ENCODE data around the gene FAM110A.
"Not testable (repeated sequence)": the region's sequence is repeated elsewhere in the genome, so short reads cannot be mapped to it uniquely, and the experiment has no call there.

The FAM110A gene

DNA sequence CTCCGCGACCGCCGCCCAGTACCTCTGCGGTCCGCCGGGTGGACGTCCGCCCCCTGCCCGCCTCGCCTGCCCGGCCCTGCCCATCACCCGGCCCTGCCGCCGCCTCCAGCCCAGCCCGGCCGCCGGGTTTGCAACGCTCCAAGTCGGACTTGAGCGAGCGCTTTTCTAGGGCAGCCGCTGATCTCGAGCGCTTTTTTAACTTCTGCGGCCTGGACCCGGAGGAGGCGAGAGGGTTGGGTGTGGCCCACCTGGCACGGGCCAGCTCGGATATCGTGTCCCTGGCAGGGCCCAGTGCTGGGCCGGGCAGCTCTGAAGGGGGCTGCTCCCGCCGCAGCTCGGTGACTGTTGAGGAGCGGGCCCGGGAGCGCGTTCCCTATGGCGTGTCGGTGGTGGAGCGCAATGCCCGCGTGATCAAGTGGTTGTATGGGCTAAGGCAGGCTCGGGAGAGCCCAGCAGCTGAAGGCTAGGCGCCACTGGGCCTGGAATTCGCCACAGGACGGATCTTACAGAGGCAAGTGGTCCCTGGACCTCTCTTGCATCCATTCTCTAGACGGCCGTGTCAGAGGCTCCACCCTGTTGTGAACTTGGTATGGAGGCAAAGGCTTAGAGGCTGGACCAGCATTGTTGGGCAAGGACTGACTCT is 11.8 kb downstream of the FAM110A start:
- no peak for DNase-seq

DNA sequence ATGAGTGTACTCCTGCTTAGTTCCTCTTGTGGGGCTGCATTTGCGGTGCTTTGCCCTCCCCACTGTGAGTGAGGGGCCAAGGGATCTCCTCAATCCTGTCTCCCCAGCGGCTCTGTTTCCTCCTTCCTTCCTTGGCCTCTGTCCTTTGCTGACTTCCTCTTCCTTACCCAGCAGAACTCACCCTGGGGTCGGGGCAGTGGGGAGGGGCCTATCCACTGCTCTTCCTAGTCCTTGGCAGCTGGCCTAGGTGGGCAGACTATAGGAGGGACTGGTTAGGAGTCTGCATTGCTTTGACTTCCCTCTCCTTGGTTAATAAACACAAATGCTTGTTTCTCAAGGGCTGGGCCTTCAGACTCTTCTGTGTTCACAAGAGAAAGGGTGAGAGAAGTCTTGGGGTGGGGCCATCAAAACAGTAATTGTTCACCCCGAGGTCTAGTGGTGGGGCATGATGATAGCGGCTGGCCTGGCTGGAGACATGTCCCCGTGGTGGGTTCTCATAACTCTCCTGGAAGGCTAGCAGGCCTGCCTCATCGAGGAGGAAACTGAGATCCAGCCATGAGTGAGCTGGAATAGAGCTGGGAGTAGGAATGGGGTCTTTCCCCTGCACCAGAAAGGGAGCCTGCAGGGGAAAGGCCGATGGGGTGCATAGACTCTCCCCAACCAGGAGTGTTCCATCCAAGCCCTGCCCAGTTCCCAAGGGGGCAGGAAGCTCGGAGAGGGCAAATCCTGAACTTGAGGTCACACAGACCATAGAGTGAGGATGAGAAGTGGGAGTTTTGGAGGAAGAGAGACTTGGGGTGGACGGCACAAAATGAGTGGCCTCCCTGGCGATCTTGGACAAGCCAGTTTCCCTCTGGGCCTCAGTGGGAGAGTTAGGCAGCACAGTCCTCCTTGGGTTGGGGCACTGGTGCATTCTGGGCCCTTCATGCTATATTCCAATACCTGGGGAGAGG is 12.7 kb downstream of the FAM110A start:
- no peak for DNase-seq

DNA sequence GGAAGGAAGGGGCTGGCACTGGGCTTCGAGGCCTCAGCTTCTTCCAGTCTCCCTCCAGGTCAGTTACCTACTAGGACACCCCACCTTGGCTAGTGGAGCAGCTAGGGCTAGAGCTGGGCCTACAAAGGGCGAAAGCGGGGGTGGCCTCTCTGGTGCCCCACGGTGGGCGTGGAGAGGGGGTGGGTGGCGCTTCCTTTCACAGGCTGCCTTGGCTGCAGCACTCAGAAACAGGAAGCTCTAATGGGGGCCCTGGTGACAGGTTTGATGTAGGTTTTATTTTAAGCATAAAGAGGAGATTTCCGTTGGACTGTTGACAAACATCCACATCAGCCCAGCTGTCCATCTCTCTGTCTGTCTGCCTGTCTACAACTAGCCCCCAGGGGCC is 13.4 kb downstream of the FAM110A start:
- no peak for DNase-seq

DNA sequence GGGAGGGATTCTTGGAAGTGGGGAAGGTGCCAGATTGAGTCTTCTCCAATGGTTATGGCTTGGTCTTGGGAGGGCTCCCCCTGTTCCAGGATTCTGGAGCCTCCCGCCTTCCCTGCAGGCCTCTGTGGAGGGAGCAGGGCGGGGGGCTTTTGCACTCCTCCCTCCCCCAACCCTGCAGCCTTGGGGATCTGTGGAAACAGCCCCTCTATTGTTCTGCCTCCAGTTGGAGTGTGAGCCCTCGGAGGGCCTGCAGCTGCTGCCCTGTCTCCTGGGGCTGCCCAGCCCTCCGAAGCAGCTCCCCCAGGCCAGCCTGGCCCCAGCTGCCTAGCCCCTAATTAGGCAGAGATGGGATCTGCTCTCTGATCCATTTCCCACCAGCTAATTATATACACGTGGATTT is 14.7 kb downstream of the FAM110A start:
- peak in 2 of 3 experiments; percentile 35 to 42 for DNase-seq

DNA sequence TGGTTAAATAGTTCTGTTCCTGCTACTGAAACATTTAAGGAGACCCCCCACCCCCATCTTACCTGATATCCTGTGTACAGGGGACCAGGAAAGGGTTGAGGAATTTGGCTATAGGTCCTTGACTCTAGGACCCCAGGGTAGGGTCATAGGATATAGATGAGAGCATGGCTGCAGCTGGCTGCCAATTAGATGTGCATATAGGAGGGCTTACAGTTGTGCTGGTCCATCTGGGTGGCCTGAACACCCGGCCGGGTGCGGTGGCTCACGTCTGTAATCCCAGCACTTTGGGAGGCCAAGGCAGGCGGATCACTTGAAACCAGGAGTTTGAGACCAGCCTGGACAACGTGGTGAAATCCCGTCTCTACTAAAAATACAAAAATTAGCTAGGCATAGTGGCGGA is 15.2 kb downstream of the FAM110A start:
- not testable (repeated sequence) for DNase-seq

DNA sequence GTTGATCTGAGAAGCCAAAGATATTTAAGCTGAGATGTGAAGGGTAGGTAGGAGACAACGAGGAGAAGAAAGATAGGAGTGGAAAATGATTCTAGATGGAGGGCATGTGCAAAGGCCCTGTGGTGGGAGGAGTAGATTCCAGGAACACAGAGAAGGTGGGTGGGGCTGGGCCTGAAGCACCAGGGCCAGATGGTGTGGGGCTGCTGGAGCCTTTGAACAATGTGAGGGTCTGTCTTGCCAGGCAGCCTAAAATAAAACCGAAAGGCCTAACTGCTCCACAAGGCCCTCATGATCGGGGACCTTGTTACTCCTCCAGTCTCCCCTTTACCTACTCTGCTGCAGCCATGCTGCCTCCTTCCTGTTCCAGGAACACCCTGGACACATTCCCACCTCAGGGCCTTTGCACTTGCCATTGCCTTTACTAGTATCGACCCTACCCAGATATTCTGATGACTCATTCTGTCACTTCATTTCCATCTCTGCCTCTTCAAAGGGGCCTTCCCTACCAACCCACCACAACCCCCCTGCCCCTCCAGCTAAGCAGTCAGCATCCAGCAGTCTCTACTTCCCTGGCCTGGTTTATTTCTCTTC is 20.0 kb downstream of the FAM110A start:
- DNase-seq: no peak

DNA sequence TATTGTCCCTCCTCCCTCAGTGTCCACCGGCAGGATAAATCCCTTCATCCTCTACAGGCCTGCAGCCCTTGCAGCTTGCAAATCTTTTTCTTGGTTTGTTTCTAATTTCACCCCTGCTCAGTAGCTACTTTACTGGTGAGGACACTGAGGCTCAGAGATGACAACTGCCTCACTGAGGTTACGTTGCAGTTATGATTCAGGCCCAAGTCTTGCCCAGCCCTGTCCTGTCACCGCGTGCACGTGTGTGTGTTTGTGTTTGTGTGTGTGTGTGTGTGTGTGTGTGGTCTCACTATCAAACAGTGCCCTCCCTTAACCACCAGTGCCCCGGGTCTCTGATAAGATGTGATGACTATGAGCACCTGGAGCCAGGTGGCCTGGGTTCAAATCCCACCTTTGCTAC is 21.1 kb downstream of the FAM110A start:
- DNase-seq: no peak

DNA sequence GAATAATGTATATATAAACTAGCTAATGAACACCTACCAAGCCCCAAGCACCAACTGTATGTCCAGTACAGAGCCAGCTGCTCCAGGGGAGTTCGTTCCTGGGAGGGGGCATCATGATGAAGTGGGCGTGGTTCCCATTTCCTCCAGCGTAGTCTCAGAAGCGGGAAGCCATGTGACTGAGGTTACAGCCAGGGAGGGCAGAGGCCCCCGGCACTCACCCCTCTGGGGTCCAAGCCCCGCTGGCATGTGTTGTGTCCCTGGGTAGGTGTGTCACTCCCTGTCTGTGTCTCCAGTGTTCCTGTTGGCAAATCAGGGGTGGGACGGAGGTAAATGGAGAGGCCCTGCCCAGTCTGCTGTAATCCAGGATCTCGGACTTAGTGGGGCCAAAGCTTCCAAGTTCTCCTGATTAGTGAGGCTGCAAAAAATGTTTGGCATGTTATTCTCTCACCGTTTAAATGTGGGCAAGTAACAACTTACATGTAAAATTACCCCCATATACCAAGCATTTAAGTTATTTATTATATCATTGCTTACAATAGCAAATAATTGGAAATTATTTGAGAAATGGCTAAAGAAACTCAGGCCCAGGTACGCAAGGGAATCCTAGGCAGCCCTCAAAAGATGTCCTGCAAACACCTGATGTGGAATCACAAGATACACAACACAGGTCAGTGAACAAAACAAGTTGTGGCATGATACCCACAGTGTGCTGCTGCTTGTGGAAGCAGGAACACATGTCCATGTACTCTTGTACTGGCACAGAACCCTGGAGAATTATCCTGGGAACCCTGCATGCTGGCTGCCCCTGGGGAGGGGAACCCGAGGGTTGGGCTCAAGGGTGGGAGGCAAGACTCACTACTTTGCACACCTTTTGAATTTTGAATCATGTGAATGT is 22.2 kb downstream of the FAM110A start:
- no peak for DNase-seq

DNA sequence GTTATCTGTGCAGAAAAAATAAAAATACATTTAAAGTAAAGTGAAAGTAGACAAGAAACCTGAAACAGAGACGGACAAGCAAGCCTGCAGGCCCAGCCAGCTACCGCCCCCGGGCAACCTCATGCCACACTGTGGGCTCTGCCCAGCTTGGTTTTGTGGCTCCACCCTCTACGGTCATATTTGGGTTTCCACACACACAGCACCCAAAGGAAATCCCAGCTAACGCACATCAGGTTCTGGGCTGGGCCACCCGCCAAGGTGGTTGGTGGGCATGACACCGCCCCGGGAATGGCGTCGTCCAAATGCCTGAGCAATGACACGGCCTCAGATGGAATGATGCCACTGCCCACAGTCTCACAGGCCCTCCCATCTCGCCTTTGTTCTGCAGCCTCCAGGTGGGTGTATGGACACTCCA is 22.9 kb downstream of the FAM110A start:
- DNase-seq: no peak

DNA sequence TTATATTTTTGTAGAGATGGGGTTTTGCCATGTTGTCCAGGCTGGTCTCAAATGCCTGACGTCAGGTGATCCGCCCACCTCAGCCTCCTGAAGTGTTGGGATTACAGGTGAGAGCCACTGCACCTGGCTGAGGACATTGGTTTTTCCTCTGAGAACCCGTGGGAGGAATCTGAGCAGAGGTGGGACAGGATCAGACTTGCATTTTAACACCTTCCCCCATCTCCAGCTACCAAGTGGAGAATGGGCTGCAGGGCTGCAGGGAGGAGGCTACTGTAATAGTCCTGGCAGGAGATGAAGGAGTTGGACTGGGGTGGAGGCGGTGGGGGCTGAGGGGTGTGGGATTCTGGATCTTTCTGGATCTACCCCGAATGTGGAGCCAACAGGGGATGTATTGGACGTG is 24.5 kb downstream of the FAM110A start:
- no peak for DNase-seq

DNA sequence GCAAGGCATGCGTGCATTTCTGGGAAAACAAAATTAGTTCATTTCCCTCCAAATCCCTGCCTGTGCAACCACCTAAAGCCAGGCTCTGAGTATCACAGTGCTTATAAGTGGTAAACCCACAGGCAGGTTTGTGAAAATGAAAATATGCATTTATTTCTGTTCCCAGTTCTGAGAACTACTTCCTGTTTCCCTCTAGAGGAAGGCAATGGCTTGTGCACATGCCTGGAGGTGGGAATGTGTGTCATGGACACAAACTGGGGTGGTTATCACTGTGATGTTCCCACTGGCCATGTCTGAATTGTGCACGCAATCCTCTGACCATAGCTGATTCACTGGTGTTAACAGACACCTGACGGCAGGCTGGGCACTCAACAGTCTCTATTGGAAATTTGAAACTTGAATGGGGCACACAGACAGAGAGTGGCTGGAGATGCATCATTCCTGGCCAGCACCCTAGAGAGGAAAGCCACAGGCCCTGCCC is 26.3 kb downstream of the FAM110A start:
- DNase-seq: no peak

DNA sequence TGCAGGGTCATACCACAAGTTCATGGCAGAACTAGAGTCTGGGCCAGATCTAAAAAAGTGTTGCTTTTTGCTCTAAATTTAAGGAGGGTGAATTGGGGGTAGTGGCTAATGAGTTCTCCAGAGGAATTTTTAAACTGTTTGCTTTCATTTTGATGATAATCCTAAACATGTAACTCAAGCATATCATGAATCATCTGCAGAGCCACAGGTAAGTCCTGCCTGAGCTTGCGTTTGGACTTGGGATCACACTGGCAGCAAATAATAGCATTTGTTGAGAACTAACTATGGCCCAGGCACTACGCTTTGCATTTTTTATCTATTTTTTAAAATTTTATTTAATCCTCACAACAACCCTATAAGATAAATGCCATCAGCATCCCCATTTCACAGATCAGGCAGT is 27.4 kb downstream of the FAM110A start:
- no peak for DNase-seq

DNA sequence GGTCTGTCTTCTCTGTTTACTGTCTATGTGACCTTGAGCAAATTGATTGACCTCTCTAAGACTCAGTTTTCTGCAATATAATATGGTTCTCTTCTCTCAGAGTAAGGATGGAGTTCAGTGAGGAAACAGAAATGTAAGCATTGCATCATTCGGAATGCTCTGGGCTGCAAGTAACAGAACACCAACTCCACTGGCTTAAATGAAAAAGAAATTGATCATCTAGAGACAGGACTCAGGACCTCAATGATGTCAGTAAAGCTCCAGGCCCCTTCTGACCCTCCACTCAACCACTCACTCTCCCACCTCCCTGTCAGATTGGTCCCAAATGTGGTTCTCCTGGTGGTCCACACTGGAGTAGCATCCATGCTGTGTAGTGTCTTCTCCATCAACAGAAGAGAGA is 31.9 kb downstream of the FAM110A start:
- DNase-seq: no peak

DNA sequence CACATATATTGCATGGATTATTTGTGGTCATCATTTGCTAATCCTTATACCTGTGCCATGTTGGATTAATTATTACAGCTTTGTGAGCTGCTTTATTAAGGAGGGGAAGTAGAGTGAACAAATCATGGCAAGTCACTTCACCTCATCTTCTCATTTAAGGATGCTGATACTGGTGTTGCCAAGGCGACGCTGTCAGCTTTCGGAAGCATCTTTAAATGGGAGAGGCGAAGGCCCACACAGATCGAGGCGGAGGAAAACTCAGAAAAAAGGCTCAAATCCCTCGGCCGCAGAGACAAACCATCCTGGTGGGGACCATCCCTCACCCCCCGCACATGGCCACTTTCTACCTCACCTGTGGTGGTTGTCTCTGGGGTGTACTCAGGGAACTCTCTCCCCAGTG is 34.8 kb downstream of the FAM110A start:
- DNase-seq: no peak

DNA sequence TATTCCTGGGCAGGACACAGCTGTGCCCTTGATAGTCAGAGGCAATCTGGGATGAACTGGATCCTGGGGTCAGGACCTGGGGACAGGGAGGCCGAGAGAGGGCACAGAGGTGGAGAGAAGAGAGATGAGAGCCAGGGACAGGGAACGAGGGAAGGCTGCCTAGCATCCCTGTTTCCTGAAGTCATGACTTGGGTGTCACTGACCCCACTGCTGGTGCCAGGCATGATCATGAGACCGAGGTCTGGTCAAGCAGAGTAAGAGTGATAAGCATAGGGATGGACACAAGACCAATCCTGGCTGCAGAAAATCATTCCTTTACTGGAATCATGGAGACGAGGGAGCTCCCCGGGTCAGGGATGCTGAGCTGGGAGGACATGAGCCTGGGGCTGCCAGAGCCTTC is 36.1 kb downstream of the FAM110A start:
- no peak for DNase-seq

DNA sequence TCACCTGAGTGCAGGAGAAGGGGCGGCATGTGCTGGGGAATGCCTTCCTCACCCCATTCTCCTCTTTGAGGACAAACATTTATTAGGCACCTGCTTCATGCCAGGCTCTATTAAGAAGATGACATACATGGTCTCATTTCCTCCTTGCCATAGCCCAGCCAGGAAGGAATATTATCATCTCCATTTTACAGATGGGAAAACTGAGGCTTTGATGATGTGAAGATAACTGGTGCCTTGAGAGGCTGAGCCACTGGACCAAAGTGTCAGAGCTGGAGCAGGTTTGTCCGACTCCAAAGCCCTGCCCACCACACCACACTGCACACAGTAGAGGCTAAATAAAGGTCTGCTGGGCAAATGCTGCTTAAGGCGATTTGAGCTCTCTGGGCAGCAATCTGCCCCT is 37.2 kb downstream of the FAM110A start:
- DNase-seq: no peak

DNA sequence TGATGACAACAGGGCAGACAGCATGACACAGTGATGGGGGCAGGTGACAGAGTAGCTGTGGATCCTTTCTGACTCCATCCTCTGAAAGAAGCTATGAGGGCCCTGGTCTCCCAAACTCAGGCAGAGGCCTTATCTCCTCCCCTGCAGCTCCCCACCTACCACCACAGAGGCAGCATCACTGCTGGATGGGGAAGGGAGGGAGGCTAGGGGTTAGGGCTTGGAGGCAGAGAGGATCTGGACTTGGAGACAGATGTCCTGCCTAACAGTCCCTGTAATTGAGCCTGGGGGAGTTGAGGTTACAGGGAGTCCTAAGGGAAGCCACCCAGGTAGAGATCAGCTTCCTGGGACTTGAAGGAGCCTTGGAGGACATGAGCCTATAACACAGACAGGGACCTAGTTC is 37.9 kb downstream of the FAM110A start:
- DNase-seq: no peak

DNA sequence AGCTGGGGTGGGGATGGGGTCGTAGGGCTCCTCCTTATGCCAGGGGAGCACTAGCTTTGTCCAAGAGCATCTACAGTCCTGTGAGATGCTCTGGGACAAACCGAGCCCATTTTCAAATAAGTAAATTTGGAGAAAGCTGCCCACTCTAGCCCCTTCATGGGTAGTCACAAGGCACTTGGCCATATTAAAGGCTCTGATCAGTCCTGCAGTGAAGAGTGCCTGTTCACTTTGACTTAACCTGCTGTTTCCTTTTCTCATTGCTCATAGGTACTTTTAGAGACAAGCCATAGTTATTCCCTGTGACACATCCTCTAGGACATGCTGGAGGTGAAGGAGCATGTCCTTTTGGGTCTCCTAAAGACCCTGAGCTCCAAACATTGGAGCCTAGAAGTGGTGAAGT is 38.4 kb downstream of the FAM110A start:
- no peak for DNase-seq

DNA sequence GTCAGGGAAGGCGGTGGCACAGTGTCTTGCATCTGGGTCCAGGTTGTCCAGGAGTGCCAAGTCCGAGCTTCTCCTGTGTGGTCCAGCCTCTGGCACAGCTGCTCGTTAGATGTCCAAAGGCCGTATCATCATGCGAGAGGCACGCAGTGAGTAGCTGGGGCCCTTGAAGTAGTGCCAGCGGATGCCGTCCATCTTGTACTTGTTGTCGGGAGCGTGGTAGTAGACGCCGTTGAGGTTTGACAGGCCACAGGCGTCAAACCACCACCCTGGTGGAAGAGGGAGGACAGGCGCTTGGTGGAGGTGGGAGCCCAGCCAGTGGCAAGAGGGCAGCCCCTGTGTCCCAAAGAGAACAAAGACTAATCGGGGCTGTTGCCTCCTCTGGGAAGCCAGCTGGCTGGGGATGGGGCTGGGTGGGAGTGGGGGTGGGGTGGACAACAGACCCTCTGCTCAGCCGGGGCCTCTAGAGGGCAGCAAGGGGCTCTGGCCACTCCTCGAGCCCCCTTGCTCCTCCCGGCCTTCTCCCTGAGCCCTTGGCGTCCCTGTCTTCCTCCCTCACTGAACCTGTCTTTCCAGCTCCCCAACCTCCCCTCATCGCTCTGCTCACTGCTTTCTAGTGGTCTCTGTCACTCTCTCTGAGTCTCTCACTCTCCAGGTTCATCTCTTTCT is 39.5 kb downstream of the FAM110A start:
- no peak for DNase-seq

DNA sequence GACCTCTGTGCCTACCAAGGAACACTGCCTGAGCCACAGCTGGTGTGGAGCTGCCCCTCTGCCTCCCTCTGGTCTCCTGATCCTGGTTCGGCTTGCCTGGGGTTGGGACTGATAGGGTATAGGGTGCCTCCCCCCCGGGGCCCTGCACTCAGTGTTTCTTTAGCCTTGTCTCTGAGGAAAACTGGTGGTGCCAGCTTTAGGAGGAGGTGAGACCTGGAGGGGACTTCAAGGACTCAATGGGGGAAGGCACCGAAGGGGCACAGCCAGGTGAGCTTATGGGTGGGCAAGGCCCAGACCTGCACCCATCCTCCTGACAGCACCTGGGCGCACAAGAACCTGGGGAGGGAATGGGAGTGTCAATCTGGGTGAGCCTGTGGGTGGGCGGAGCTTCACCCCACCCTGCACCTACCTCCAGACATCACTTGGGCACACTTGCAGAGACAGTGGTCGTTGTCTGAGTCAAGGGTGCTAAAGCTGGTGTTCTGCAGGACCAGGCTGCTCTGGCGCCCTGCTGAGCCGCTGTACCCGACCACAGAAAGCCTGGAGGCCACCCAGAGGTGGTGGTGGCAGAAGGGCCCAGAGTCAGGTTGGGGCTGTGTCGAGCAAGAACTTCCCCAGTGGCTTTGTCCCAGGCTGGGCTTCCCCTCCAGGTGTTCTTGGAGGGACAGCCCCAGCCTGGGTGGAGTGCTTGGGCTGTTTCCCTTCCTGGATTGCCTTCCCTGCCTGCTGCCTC is 40.5 kb downstream of the FAM110A start:
- no peak for DNase-seq

DNA sequence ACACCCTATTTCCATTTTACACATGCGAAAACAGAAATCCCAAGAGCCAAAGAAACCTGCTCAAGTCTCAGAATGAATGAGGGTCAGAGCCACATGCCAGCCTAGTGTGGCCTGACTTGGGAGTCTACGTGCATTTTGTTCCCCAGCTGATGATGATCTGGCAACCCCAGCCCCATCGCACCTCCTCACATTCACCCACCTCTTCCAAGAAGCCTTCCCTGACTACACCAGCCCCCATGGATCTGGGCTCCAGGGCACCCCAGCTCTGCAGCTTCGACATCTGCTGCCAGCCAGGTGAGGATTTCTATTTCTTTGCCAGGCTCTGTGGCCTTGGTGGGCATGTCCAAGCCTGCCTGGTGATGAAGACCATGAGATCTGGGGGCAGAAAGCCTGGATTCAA is 41.6 kb downstream of the FAM110A start:
- DNase-seq: no peak

DNA sequence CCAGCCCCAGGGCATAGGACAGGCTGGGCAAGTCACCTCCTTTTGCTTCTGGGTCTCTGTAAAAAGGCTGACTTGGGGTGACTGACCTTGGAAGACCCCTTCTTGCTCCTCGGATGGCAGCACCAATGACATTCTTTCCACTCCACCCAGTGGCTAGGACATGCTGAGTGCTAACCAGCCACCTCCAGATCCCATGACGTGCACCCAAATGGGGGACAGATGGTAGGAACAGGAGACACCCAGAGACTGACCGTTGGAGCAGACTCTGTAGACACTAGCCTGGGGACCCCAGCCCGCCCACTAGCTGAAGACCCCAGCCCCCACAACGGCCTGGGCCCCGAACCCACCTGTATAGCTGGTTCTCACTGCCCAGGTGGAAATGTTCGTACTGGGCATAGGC is 44.3 kb downstream of the FAM110A start:
- DNase-seq: no peak

Measured in NCI-H1417 (cell line).